Retinal pigment epithelial cell (primary cell): ENCODE results near the gene RBM23.

ENCODE experiments used
- DNase-seq: peaks from one replicate; pipeline ENCODE4 v3.0.0-alpha.2; 2010; ENCODE audit warnings: low read depth
- H3K4me3 ChIP-seq: 2 replicates; pipeline ENCODE4 v1.5.1; 2011; ENCODE audit warnings: mild to moderate bottlenecking, low read length, control low read depth, moderate library complexity
- TF ChIP-seq, protein P1 (sequence below): conservative IDR thresholded peaks from 2 replicates; pipeline ENCODE4 v1.5.1; 2011; ENCODE audit warnings: low read depth, low read length, control low read depth, inconsistent platforms

RBM23 gene

DNA sequence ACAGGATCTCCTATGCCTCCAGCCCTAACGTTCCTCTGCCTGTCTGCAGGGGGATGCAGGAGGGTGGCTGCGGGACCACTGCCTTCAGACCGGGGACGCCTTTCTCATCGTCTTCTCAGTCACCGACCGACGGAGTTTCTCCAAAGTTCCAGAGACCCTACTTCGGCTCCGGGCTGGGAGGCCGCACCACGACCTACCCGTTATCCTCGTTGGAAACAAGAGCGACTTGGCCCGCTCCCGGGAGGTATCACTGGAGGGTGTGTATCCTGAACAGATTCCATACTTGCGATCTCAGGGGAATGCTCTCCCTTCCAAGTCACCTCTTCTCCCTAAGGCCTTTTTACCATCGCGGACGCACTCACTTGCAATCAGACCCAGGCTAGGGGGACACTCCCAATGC, 33.0 kb downstream of the RBM23 start:
- TF ChIP-seq, protein P1, sequence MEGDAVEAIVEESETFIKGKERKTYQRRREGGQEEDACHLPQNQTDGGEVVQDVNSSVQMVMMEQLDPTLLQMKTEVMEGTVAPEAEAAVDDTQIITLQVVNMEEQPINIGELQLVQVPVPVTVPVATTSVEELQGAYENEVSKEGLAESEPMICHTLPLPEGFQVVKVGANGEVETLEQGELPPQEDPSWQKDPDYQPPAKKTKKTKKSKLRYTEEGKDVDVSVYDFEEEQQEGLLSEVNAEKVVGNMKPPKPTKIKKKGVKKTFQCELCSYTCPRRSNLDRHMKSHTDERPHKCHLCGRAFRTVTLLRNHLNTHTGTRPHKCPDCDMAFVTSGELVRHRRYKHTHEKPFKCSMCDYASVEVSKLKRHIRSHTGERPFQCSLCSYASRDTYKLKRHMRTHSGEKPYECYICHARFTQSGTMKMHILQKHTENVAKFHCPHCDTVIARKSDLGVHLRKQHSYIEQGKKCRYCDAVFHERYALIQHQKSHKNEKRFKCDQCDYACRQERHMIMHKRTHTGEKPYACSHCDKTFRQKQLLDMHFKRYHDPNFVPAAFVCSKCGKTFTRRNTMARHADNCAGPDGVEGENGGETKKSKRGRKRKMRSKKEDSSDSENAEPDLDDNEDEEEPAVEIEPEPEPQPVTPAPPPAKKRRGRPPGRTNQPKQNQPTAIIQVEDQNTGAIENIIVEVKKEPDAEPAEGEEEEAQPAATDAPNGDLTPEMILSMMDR = no peak
- no peak overlapping the region for H3K4me3 ChIP-seq
- no peak for DNase-seq

DNA sequence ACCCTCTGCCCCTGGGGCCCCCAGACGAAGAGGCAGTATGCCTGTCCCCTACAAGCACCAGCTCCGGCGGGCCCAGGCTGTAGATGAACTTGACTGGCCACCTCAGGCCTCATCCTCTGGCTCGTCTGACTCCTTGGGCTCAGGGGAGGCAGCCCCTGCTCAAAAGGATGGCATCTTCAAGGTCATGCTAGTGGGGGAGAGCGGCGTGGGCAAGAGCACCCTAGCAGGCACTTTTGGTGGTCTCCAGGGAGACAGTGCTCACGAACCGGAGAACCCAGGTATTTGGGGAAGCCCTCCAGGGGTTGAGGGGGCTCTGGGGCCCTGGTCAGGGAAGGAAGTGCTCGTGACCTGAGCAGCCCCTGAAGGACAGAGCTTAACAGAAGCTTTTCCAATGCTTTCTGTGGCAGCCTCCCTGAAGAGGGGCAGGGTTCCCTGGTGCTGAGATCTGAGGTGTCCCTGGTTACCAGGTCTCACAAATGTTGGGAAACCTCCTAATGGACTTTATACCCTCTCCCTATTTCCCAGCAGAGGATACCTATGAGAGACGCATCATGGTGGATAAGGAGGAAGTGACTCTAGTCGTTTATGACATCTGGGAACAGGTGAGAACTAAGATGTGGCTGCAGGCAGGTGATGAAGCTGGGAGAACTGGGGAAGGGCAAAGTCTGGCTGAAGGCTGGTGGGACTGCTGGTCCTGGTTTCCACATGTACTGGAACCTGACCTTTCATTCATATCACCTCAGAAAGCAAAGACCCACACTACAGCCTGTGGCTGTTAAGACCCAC, 34.0 kb downstream of the RBM23 start:
- no peak overlapping the region for H3K4me3 ChIP-seq
- no peak for DNase-seq
- TF ChIP-seq, protein P1 = no peak

DNA sequence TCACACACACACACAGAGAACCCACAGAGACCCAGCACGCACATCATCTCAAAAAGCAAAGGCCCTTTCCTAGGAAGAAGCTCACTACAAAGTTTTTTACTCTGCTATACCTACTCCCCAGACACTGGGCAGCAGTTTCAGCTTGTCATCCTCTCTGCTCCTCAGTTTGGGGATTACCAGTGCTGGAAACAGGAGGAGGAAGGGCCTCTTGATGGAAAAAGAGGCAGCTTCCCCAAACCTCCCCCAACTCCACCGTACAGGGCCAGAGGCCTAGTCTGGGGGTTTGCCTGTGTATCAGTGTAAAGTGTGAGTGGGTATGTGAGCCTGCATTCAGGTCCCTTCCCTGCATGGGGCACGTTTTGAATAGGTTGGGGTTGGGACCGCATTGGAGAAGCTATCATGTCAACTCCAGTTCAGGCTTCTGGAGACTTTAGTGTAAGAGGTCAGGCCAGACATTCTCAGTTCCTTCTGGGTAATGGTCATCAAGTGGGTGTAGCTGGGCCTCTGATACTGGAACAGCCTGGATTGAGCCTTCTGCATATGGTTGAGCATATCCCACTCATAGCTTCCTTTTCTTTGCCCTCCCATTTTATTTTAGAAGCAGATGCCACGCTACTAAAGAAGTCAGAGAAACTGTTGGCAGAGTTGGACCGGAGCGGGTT, 34.7 kb downstream of the RBM23 start:
- TF ChIP-seq, protein P1 = no peak
- no peak for DNase-seq
- no peak overlapping the region for H3K4me3 ChIP-seq

DNA sequence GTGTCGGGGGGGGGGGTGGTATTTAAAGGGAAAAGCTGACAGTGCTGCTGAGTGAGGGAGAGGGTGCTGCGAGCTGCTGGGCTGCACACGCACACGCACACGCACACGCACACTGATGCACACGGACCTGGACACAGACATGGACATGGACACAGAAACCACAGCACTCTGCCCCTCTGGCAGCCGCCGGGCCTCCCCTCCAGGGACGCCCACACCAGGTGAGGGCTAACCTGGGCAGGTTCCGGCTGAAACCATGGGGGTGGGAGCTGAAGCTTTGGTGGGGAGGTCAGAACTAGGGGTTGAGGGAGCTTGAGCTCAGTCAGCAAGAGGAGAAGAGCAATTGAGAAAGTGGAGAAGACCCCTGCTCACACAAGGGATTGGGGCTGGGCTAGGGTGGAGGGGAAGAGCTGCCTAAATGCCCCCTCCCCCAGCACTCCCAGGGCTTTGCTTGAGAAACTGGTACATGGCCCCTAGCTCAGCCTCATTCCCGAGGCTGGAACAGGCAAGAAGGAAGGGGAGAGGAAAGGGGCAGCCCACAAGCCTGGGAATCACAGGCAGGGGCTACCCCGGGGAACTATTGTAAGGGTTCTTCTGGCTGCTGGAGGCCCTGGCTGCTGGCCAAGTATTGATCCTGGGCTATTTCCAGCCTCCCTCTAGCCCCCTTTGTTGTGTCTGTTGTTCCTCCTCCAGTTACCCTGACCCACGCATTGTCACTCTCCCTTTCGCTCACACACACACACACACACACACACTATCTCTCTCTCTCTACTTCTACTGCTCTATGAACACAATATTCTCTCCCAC, 35.6 kb downstream of the RBM23 start, which contains the start of gene REM2:
Gene REM2 (plus strand): TSS at position 50 of the 804 bp plus-strand sequence. CDS start 66 bp downstream, at position 116.
- H3K4me3 ChIP-seq = peak within 1 kb of the TSS; percentile 17
- DNase-seq = no peak
- TF ChIP-seq, protein P1 = no peak

DNA sequence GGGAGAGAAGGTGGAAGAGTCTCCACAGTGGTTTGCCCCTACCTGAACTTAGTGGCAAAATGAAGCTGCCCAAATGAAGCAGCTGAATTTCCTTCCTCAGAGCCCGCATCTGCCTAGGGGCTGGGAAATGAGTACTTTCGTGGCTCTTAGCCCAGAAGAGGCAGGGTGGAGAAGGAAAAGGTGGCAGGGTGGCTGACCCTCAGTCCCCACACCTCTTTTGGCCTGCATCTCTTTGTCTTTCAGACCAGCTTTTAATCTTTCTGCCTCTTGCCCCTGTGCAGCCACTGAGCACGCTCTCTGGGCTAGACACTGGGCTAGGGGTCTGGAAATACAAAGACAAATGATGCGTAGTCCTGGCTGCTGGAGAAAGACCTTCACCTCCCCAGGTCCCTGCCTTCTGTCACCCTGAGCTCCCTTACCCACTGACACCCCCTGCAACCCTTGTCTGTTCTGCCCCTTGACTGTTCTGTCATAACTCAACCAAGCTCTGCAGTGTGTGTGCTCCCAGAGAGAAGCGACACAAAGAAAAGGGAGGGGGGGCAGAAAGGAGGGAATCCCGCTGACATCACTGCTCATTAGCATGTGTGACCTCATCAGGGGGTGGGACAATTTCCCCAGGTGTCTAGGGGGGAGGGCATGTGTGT, 36.3 kb downstream of the RBM23 start:
- TF ChIP-seq, protein P1 = no peak
- peak; percentile 20 for DNase-seq
- no peak overlapping the region for H3K4me3 ChIP-seq

DNA sequence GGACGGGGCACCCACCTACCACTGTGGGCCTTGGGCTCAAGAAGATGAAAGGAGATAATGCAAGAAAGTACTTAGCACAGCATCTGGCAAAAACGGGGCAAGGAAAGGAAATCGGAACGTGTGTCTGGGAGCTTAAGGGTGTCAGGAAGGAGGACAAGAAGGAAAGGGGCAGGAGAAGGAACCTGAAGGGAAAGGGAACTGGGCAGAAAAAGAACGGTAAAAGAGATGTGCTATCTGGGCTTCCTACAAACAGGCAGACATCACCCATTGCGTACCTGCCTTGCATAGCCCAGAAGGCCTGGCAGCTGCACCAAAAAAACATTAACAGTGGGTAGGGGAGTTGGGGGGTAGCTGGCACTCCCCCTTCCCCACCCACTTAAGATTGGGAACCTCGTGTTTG, 36.9 kb downstream of the RBM23 start:
- no peak for DNase-seq
- H3K4me3 ChIP-seq = no peak overlapping the region
- TF ChIP-seq, protein P1 = no peak
